Measurements from ENCODE around the gene TIMP4.

The TIMP4 gene

DNA sequence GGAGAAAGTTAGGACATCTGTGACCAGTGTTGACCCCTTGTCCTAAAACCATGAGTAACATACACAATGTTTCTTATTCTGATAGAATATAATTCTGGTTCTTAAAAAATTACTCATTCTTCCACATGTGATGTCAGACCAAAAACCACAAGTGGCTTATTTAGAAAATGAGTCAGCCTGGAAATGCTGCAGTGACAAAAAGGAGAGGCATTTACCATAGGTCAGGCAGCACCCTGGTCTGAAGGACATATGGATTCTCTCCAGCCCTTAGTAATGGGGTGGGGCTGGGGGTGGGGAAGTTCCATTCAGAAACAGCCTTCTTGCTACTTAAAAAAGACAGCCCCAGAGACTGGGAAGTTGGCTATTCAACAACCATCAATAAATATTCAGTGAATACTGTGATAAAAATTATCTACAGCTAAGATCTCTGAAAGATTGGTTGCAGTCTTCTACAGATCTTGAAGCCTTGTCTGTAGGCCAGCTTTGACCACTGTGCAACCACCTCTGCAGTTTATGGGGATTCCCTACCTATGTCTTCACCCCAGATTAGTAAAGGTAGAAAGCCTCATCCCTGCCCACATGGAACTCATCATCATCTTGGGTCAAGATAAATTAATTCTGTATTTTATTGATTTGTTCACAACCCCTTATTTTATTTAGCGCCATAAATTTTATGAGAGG is 34.9 kb upstream of the TIMP4 start:
- Histone ChIP-seq H3K27ac (ENCODE audit: low read depth, low read length) (no peak overlapping the region), H3K9me2 (replicated peaks; ENCODE audit: control insufficient read depth, low read length) (no peaks in the 10 kb centered on the region), H3K79me2 (ENCODE audit: control insufficient read depth, low read length) (no peaks in the 10 kb centered on the region), H3K27me3 (ENCODE audit: control insufficient read depth, low read length) (no peaks in the 10 kb centered on the region), H3K4me1 (ENCODE audit: control insufficient read depth, low read length) (peaks cover 7% of the 10 kb centered on the region), H3K4me2 (ENCODE audit: low read length) (no peak overlapping the region), H3K4me3 (ENCODE audit: low read length) (no peak overlapping the region), H3F3A (ENCODE audit: control insufficient read depth, insufficient read depth) (no peaks in the 10 kb centered on the region), H3K9me3 (ENCODE audit: control insufficient read depth, insufficient read depth, low read length) (no peaks in the 10 kb centered on the region), H4K20me1 (ENCODE audit: control insufficient read depth, insufficient read depth, low read depth, low read length) (no peaks in the 10 kb centered on the region), H3K36me3 (ENCODE audit: control insufficient read depth, low read length) (no peaks in the 10 kb centered on the region)
- TF ChIP-seq, protein P1, sequence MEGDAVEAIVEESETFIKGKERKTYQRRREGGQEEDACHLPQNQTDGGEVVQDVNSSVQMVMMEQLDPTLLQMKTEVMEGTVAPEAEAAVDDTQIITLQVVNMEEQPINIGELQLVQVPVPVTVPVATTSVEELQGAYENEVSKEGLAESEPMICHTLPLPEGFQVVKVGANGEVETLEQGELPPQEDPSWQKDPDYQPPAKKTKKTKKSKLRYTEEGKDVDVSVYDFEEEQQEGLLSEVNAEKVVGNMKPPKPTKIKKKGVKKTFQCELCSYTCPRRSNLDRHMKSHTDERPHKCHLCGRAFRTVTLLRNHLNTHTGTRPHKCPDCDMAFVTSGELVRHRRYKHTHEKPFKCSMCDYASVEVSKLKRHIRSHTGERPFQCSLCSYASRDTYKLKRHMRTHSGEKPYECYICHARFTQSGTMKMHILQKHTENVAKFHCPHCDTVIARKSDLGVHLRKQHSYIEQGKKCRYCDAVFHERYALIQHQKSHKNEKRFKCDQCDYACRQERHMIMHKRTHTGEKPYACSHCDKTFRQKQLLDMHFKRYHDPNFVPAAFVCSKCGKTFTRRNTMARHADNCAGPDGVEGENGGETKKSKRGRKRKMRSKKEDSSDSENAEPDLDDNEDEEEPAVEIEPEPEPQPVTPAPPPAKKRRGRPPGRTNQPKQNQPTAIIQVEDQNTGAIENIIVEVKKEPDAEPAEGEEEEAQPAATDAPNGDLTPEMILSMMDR (IDR thresholded peaks at IDR 0.05; ENCODE audit: low read depth, low read length, poor library complexity, severe bottlenecking) = no peak
- TF ChIP-seq EZH2phosphoT487 (IDR thresholded peaks at IDR 0.05; ENCODE audit: borderline replicate concordance, low read length) = no peak

DNA sequence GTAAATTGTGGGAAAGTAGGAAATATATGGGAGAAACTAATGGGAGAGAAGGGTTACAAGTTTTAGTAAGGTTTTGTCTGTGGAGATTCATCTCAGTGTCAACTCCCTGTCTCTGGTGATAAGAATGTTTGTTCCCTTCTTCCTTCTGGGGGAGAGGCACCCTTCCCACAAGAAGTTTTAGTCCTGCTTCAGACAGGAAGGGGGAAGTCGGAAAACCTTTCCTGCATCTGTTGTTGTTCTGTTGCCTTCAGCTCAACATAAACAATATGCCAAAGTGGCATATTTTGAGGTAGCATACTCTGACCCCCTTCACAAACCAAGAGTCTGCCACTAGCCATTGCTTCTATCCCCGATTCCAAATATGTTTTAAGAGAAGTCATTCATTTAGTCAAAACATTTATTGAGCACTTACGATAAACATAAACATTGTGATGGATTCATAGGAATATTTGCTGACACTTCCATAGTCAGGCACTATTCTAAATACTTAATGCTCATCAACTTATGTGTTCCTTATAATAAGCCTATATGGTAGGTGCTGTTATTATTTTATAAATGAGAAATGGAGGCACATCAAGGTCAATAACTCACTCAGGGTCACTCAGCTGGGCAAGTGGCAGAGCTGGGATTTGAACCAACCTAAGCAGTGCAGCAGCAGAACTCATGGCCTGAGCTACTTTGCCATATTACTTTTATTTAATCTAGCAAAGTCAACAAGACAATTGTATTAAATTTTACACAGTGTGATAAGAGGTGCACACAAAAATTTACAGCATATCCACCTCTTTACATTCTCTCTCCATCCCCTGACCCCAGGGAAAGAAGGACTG is 34.2 kb upstream of the TIMP4 start:
- Histone ChIP-seq H3F3A (ENCODE audit: control insufficient read depth, insufficient read depth) (no peaks in the 10 kb centered on the region), H3K36me3 (ENCODE audit: control insufficient read depth, low read length) (no peaks in the 10 kb centered on the region), H3K9me2 (replicated peaks; ENCODE audit: control insufficient read depth, low read length) (no peaks in the 10 kb centered on the region), H4K20me1 (ENCODE audit: control insufficient read depth, insufficient read depth, low read depth, low read length) (no peaks in the 10 kb centered on the region), H3K4me3 (ENCODE audit: low read length) (no peak overlapping the region), H3K79me2 (ENCODE audit: control insufficient read depth, low read length) (no peaks in the 10 kb centered on the region), H3K4me2 (ENCODE audit: low read length) (no peak overlapping the region), H3K9me3 (ENCODE audit: control insufficient read depth, insufficient read depth, low read length) (no peaks in the 10 kb centered on the region), H3K27ac (ENCODE audit: low read depth, low read length) (no peak overlapping the region), H3K4me1 (ENCODE audit: control insufficient read depth, low read length) (peaks cover 15% of the 10 kb centered on the region), H3K27me3 (ENCODE audit: control insufficient read depth, low read length) (no peaks in the 10 kb centered on the region)
- TF ChIP-seq EZH2phosphoT487 (IDR thresholded peaks at IDR 0.05; ENCODE audit: borderline replicate concordance, low read length) = no peak
- TF ChIP-seq, protein P1 (IDR thresholded peaks at IDR 0.05; ENCODE audit: low read depth, low read length, poor library complexity, severe bottlenecking) = no peak

DNA sequence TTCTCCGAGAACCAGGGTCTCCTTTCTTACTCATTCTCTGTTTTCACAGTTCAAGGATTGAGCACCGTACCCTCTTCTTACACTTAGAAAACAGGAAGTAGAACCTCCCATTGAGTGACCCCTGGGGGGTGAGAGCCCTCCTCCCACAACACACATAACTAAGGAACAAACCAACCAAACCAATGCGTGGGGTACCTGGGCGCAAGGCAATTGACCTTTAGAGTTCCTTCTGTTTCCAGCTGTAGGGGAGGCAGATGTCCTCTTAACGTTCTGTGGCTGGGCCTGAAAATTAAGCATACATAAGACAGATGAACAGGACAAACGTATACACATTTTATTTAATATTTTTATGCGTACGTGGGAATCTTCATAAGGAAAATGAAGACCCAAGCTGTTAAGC is 33.5 kb upstream of the TIMP4 start:
- Histone ChIP-seq H3K4me3 (ENCODE audit: low read length) (no peak overlapping the region), H3F3A (ENCODE audit: control insufficient read depth, insufficient read depth) (no peaks in the 10 kb centered on the region), H3K27me3 (ENCODE audit: control insufficient read depth, low read length) (no peaks in the 10 kb centered on the region), H3K9me2 (replicated peaks; ENCODE audit: control insufficient read depth, low read length) (no peaks in the 10 kb centered on the region), H4K20me1 (ENCODE audit: control insufficient read depth, insufficient read depth, low read depth, low read length) (no peaks in the 10 kb centered on the region), H3K79me2 (ENCODE audit: control insufficient read depth, low read length) (no peaks in the 10 kb centered on the region), H3K36me3 (ENCODE audit: control insufficient read depth, low read length) (no peaks in the 10 kb centered on the region), H3K4me2 (ENCODE audit: low read length) (no peak overlapping the region), H3K27ac (ENCODE audit: low read depth, low read length) (no peak overlapping the region), H3K9me3 (ENCODE audit: control insufficient read depth, insufficient read depth, low read length) (no peaks in the 10 kb centered on the region), H3K4me1 (ENCODE audit: control insufficient read depth, low read length) (peaks cover 22% of the 10 kb centered on the region)
- TF ChIP-seq EZH2phosphoT487 (IDR thresholded peaks at IDR 0.05; ENCODE audit: borderline replicate concordance, low read length) = no peak
- TF ChIP-seq, protein P1 (IDR thresholded peaks at IDR 0.05; ENCODE audit: low read depth, low read length, poor library complexity, severe bottlenecking) = no peak

Measured in DOHH2 (cell line).